CD4-positive, alpha-beta T cell treated with Interleukin-15 for 4 hours (primary cell): Measurements from ENCODE around the gene CARD9.

ENCODE experiments used
- DNase-seq: peaks from one replicate; pipeline ENCODE4 v3.0.0-alpha.2; 2020; ENCODE audit warnings: low spot score

The CARD9 gene

DNA sequence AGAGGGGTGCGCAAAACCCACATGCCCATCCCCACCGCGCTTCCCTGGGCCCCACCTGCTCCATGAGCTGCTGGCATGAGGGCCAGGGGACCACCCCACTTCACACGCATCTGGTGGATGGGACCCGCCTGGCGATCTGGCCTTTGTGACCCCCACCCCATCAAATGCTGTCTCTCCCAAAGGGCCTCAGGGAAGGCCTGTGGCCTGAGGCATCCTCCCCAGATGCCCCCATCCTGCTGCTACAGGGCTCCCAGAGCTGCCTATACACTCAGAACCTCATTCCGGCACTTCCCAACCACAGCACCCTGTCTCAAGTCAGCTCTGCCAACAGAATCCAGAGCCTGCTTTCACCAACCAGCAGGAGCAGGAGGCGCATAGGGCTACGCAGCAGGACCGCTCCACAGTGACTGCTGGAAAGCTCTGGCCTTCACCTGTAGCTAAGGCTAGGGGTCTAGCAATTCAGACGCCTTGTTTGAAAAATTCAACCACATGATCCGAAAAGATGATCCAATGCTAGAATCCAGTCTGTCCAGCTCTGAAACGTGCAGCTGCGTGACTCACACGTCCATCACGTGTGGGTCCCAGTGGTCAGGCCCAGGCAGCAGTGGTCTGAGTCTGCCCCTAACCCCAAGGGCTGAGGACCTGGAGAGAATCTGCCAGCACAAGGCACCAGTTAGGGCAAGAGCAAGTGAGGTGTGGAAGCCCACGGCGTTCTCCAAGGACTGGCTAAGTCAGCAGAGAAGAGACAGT lies 27.9 kb upstream of the CARD9 start:
- DNase-seq: no peak

DNA sequence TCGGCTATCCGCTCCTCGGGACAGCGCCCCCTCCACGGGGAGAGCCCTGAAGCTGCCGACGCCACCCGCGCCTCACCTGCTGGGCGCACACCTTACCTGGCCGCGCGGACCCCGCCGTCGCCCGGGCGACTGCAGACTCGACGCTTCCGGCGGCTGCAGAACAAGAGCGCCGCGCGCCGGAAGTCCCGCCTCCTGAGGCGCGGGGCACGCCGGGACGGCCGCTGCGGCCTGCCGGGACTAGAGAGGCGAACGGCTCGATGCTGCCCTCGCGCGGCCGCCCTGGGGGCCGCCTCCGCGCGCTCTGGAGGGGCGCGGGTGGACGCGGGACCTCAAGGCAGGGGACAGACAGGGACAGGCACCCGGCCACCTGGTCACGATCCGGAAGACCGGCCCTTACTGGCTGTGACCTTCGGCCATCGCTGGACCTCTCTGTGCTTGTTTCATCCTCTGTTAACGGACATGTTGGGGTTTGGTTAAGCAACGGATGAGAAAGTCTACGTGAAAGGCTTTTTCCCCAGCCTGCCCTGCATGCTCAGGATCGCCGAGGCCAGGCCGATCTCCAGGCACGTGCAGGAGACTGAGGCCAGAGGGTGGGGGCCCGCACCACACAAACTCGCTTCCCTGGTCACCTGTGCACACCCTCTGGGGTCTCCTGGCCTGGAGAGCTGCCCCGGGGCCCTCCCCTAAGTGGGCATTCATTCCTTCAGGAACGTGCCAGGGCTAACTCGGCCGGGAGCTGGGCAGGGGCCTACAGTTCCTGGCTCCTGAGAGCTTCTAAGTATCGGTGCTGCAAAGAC lies 26.8 kb upstream of the CARD9 start, which contains the start of gene SNAPC4:
Gene SNAPC4 (minus strand): TSS at position 133 of the 797 bp plus-strand sequence. CDS start 1,742 bp downstream, outside the sequence.
- peak; percentile 87 for DNase-seq

DNA sequence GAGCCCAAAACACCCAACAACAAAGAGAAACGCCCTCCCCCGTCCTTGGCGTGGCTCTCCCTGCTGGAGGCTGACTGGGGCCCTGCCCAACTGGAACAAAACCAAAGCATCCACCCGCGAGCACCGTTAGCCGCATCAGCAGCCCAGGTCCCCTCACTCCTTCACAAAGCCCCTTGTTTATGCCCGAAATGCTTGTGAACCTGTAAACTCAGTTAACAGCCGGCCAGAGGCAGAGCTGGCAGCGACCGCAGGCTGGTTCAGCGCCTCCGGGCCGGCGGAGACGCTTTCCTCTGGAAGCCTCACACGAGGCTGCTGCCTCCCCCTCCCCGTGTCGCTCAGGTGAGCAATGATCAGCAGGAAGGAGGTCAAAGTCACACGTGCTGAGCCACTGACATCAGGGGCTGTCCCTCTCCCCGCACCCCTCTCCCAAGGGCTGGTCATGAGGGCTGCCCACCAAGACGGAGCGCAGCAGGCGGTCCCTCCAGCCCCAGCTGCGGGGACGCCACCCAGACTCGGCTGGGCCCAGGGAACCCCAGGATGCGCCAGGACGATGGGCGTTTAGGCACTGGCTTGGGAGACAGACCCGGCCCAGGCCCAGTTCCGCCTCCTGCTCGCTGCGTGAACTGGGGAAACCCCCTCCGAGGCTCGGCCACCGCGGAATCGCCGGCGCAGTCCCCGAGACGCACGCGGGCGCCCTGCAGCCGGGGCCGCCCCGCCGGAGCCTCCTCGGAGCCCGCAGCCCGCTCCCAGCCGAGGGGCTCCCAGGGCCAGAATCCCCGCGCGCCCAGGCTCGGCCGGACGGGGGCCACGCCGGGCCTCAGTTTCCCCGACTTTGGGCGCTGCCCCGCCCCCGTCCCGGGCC lies 25.9 kb upstream of the CARD9 start:
- peak; percentile 26 for DNase-seq

DNA sequence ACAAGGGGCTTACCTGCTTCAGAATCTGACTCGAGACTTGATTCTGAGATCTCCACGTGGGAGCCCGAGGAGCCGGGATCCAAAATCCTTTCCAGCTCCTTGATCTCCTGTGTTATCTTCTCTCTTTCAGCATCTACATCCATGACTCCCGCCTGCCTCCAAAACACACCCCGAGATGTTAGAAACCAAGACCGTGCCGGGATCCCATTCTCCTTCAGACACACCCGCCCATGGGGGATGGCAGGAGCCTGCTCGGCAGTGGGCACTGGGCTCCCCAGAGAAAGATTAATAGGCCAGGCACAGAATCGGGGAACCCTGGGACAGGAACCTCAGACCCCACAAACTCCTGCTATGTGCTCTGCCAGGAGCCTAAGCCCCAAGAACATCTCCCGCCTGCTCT lies 24.8 kb upstream of the CARD9 start:
- DNase-seq: no peak

DNA sequence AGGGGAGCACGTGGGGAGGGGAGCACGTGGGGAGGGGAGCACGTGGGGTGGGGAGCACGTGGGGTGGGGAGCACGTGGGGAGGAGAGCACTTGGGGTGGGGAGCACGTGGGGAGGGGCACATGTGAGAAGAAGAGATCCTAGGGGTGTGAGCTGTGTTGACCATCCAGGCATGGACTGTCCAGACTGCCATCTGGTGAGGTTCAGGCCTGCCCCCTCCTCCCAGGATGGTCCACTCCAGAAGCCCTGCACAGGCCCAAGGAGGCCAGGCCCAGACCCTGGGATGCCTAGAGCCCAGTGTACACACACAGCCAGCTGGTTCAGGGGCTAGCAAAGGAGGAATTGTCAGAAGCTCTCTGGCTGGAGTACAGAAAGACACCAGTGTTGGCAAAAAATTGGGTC lies 24.2 kb upstream of the CARD9 start:
- no peak for DNase-seq

DNA sequence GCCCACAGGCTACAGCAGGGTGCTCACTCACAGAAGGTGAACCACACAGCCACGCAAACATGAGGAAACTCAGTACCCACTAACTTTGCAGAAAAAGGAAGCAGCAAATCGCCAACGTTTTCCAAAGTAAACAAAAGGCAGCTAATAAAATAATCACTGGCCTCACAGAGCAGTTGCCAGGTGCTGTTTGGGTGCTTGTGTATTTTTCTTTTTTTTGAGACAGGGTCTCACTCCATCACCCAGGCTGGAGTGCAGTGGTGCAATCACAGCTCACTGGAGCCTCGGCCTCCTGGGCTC lies 22.7 kb upstream of the CARD9 start:
- no peak for DNase-seq

DNA sequence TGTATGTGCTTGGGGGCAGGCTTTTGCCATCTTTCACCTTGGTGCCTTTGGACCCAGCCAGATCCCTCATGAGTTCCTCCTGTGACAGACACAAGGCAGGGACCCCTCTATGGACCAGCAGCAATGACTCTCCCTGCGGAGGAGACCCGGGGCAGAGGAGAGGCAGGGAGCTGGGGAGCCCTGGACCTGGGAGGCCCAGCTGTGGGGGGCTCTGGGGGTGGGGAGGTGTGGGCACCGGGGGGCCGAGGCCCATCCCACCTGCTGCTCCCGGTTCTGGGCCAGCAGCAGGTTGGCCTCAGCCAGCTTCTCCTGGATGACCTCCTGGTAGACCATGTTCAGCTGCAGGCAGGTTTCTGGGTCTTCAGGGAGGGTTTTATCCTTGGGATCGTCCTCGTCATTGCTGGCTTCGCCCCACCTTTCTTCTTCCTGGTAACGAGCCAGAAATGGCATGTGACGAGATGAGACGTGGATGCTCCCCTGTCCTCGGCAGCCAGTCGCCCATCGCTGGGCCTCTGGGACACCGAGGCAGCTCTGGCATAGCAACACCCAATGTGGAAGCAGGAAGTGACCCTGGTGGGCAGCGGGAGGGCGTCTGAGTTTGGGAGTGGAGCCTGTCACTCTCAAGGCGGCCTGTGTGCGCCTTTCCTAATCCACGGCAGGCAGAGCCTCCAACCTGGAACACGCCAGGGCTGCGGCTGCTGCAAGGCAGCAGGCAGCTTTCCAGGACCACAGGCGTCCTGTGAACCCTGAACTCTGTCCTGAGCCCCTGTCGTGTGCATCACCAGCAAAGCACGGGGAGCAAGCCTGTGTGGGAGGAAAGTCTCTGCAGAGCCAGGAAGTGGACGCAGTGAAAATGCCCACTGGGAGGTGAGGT lies 22.1 kb upstream of the CARD9 start:
- DNase-seq: no peak

DNA sequence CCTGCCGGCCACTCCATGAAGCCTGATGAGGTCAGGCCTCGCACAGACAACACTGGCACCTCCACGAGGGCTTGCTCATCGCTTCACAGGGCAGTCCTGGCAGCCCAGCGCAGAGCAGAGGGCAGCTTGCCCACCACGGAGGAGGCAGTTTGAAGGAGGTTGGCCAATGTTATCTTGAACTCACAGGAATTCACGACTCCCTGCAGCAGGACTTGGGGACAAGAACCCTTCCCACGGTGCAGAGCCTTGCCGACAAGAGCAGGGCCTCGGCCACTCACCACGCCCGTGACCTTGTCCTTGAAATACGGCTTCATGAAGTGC lies 21.5 kb upstream of the CARD9 start:
- DNase-seq: no peak

DNA sequence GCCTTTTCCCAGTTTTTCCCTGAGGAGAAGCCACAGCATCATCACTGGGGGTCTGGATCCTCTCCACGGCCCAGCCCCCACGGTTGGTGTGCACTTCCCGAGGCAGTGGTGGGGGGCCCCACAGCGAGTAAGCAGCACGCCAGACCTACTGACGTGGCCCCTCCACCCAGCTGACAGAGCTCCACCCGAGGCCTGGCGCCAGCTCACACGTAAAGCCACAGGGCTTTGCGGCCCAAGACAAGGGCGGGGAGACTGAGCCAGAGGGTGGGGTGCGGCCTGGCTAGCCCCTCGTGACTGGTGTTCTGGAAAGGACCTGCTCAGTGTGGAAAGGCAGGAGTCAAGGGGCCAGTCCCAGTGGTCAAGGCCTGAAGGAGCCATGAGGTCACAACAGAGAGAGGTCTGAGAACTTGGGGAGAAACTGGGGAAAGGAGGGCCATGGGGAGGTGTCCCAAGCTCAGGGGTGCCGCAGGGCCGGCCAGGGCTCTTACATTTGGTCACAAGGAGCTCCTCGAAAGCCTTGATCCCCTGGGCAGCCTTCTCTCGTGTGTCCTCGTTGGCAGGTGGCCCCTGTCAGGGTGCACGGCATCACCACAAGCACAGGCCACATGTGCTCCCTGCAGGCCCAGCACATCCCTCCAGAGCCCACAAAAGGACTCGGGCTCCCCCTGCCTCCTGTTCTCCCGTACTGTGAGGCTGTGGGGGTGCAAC lies 21.0 kb upstream of the CARD9 start:
- DNase-seq: no peak

DNA sequence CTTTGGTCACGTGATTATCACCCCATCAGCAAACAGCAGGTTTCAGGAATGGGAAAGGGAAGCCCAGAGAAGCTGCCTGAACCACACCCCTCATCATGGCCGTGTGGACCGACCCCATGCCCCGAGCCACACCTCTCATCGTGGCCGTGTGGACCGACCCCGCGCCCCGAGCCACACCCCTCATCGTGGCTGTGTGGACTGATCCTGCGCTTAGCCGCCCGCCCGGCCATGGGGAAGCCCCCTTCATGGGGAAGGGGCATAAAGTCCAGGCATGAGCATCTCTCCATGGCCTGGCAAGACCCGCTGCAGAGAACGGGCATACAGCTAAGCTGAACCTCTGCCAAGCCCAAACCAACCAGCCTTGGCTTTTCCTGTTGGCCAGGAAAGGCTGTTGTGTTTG lies 20.1 kb upstream of the CARD9 start:
- no peak for DNase-seq

DNA sequence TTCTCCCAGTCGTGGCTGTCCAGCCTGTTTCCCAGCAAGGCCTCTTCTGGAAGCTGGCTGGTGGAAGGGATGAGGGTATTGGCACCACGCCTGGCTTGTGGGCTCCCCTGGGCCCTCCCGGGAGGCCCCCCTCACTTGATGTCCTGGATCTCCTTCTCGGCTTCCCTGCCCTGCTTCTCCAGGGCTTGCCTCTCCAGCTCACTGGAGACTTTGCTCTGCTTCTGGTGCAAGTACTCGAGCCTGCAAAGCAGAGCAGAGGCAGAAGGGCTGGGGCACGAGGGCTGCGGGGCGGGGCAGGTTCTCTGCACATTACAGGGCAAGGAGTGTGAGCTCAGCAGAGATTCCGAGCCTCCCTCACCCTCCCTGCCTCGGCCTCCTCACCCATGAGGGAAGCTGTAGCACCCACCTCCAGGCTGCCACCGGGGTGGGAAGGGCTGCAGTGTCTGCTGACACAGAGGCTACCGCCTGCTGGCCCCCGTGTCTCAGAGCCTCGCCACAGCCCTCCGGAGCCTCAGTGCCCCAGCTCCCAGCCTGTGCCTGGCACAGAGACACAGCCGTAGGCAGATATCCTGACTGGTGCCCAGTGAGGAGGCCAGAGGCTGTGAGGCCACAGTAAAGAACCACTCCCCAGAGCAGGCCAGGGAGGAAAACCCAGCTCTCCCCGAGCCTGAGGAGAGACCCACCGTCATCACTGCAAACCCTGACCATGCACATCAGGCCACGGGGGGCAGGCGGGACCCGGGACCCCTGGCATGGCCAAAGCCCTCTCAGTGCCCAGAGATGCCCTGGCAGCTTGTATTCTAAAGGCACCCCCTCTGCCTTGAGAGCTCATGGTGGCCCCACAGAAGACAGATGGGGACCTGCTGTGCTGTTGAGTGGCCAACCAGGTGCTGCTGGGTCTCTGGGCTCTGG lies 19.3 kb upstream of the CARD9 start:
- no peak for DNase-seq

DNA sequence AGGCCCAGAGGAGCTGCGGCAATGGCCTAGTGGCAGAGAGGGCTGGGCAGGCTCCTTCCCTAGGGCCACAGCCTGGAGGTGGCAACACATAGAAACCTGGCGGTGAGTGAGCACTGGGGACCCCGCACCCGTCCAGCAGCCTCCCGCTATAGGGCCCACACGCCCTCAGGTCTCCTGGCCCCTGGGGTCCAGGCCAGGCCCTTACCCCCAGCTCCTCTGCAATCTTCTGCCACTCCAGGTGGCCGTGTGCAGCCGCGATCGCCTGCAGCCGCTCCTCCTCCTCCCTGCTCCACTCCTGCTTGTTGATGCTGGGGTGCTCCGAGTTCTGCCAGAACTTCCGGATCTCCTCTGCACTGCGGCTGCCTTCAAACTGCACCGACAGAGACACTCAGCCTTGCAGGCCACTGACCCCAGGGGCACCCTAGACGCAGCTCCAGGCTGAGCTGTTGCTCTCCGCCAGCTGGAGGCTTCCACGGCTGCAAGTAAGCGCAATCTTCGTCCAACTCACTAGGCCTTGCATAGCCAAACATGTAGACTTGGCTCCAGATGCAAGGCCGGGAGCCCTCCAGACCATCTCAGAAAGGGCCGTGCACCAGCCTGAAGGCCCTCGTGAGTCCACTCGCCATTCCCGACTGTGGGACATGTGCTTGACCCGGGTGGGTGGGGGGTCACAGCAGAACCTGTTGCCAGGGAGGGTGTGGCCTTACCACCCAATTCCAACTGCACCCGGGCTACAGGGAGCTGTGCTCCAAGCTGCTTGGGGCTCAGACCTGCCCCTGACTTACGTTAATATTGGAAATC lies 18.5 kb upstream of the CARD9 start:
- DNase-seq: no peak

DNA sequence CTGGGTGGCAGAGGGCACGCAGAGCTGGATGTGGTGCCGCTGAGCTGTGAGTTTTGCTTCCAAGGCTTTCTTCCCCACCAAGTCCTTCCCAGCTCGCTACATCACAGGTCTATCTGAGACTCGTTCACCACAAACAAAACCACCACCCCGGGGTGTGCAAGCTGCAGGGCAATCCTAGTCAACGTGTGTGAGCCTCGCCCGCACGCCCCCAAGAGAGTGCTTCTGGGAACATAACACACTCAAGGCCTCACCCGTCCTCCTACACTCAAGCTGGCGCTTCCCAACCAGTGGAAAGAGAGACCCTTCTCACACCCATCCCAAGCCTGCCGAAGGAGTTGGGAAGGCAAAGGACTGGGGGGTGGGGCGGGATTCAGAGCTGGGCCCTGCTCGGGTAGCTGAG lies 15.9 kb upstream of the CARD9 start:
- no peak for DNase-seq

DNA sequence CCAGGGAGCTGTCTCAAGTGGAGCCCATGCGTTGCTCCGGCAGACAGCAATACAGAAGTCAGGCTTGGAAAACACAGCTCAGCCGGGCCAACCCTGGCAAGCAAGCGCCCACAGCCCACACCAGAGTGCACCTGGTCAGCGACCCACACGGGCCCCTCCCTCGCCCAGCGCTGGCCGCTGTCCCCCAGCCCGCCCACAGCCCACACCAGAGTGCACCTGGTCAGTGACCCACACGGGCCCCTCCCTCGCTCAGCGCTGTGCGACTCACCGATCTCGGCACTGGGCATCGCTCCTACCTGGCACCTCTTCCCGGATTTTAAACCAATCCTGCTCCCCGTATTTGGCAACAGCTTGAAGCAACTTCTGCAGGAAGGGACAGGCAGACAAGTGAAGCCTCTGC lies 13.7 kb upstream of the CARD9 start:
- no peak for DNase-seq

DNA sequence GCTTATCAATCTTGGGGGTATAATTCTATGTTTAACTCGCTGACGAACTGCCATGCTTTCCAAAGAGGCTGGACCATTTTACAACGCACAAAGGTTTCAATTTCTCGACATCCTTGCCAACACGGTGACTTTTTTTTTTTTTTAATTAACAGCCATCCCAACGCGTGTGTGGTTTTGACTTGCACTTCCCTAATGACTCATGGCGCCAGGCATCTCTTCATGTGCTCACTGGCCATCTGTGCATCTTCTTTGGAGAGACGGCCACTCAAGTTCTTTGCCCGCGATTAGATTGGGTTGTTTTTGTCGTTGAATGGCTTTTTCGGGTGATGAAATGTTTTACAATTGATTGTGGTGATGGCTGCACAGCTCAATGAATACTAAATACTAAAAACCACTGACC lies 12.5 kb upstream of the CARD9 start:
- DNase-seq: no peak

DNA sequence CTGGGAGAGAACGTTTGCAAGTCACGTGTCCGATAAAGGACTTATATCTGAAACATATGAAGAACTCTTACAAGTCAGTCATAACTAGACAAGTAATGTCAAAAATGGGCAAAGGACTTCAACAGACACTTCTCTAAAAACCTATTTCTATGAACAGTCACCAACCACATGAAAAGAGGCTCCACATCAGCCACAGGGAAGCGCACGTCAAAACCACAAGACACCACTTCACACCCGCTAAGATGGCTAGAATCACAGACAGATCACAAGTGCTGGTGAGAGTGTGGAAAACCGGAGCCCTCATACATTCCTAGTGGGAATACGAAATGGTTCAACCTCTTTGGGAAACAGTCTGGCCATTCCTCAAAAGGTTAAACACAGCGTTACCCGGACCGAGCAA lies 11.5 kb upstream of the CARD9 start:
- peak; percentile 43 for DNase-seq

DNA sequence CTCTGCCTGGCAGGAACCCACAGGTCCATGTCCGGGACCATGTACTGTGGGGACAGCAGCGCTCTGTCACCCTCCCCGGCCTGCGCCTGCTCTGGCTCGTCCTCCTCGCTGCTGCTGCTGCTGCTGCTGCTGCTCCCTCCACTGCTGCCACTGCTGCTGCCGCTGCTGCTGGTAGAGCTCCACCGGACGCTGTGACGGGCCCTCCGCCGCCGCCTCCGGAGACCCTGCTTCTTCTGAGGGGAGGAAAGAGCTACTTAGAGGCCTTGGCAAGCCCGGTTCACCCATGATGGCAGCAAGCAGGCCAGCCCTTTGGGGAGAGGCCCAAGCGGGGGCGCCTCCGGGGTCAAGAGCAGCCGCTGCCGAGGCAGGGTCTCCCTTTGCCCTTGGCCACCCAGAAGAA lies 10.0 kb upstream of the CARD9 start:
- no peak for DNase-seq

DNA sequence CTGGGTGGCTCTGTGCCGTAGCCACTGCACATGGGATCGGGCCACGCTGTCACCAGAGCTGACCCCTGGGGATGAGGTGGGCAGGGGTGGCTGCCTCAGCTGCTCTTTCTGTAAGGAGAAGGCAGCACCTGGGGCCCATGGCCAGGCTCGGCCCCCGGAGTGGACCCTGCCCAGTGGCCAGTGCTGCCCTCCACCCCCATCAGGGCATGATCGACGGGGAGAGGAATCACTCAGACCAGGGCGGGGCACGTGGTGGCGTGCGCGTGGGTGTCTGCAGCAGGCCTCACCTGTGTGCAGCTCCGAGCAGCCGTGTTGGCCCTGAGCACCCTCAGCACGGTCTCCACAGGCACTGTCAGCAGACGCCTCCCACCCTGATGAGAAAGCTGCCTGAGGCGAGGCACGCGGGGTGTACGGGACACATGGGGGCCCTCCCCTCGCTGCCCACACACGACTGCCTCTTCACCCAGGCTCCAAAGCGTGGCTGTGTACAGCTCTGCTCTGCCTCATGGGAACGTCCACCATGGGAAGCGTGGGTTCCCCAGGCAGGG lies 8.6 kb upstream of the CARD9 start:
- no peak for DNase-seq

DNA sequence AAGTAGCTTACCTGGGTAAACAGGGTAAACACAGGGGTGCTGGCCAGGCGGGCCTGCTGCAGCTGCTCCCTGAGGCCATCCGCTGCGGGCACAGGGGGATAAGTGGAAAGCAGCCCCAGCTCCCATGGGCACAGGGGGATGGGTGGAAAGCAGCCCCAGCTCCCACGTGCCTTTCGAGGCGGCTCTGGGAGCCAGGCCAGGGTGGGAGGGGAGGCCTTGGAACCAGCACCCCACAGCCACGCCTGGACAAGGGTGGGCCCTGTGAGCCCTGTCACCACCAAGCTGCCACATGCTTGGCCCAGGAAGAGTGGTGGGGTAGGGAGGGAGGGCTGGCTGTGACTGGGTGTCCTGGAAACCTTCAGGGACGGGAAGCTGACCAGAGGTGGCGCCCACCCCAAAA lies 7.8 kb upstream of the CARD9 start:
- DNase-seq: no peak
